Esophagus muscularis mucosa (tissue), 4 donors: ENCODE results near the gene CTNNA1.

Experiments
- CTCF ChIP-seq, 3 experiments: fragments of 200-600 bp in 2 of 3; fragments of 450-650 bp in 1 of 3; sonication (generic) in 2 of 3; IDR thresholded peaks; one replicate each; pipeline ENCODE4 v1.5.1; 2017 to 2019; ENCODE audit warnings: antibody characterized with exemption in 3 of 3, mild to moderate bottlenecking in 2 of 3, moderate library complexity in 1 of 3
- EP300 ChIP-seq: sonication (generic); formaldehyde crosslinking; IDR thresholded peaks from one replicate; pipeline ENCODE4 v1.6.1; 2017; ENCODE audit warnings: antibody characterized with exemption
- POLR2A ChIP-seq: fragments of 450-650 bp; IDR thresholded peaks from one replicate; pipeline ENCODE4 v1.6.1; 2017; ENCODE audit warnings: antibody characterized with exemption, moderate library complexity, mild to moderate bottlenecking, low read depth
- POLR2AphosphoS5 ChIP-seq, 2 donors: sonication (generic); formaldehyde crosslinking; IDR thresholded peaks; one replicate each; pipeline ENCODE4 v1.6.1; 2017; ENCODE audit warnings: antibody characterized with exemption in 2 of 2

GRCh38 chr5:138949223-138949574 lies 196.0 kb downstream of the CTNNA1 start:
- TF ChIP-seq EP300, result no peak
- TF ChIP-seq POLR2AphosphoS5 (IDR thresholded peaks at IDR 0.05), result no peak
- no peak for TF ChIP-seq CTCF (IDR thresholded peaks at IDR 0.05)
- no peak for TF ChIP-seq POLR2A
